Erythroblast (primary cell): ENCODE measurements around the gene STX3.

Experiments used
- GATA1 ChIP-seq: IDR thresholded peaks from 2 replicates; pipeline ENCODE4 v1.6.1; 2011; ENCODE audit warnings: low read depth, mild to moderate bottlenecking, control low read depth, low read length, moderate library complexity
- POLR2A ChIP-seq: IDR thresholded peaks from 2 replicates; pipeline ENCODE4 v1.6.1; 2011; ENCODE audit warnings: mild to moderate bottlenecking, low read length

GRCh38 chr11:59758401-59759037 lies 3.3 kb downstream of the STX3 start:
- no peak for TF ChIP-seq POLR2A
- TF ChIP-seq GATA1 = no peak
